Progenitor cell of endocrine pancreas (in vitro differentiated cells): ENCODE data around the gene CFAP97D1. TPM values are rescaled to one million over a fixed set of nuclear protein-coding genes. Genes with fewer than 3 reads are reported as not detected.

Source experiments
- DNase-seq: peaks from one replicate; pipeline ENCODE4 v3.0.0; 2021; ENCODE audit warnings: low spot score; ENCODE audit not compliant: unreplicated experiment
- H3K27ac Mint-ChIP-seq: 2 replicates; pipeline ENCODE4 v1.8.0; 2021; ENCODE audit warnings: mild to moderate bottlenecking, moderate library complexity, mixed read lengths
- H3K27me3 Mint-ChIP-seq: 2 replicates; pipeline ENCODE4 v1.8.0; 2021; ENCODE audit warnings: mixed read lengths
- H3K36me3 Mint-ChIP-seq: 2 replicates; pipeline ENCODE4 v1.8.0; 2022; ENCODE audit warnings: mixed read lengths; ENCODE audit not compliant: insufficient read depth
- H3K4me1 Mint-ChIP-seq: 2 replicates; pipeline ENCODE4 v1.8.0; 2021; ENCODE audit warnings: low read depth, mixed read lengths
- H3K4me3 Mint-ChIP-seq: 2 replicates; pipeline ENCODE4 v1.8.0; 2021; ENCODE audit warnings: low read depth, mild to moderate bottlenecking, moderate library complexity, mixed read lengths
- H3K9me3 Mint-ChIP-seq: 2 replicates; pipeline ENCODE4 v1.8.0; 2021; ENCODE audit warnings: low read depth, mixed read lengths
- CTCF ChIP-seq: fragments of 200-600 bp; sonication (generic); IDR thresholded peaks from one replicate; pipeline ENCODE4 v1.5.0; 2021; ENCODE audit warnings: antibody characterized with exemption, mild to moderate bottlenecking; ENCODE audit not compliant: unreplicated experiment
- total RNA-seq: library from RNA; stranded (reverse); gene quantifications from 2 replicates; pipeline ENCODE4 v1.2.1, GENCODE V29; 2021

Gene CFAP97D1
- total RNA-seq, 1 donor from 2014 or later = not detected

- no peak overlapping the region for H3K4me3 Mint-ChIP-seq
- TF ChIP-seq CTCF = no peak
- no peaks in the 10 kb centered on the region for H3K36me3 Mint-ChIP-seq
- peak overlapping the region; percentile 45 for H3K27ac Mint-ChIP-seq
- peaks cover 42% of the 10 kb centered on the region for H3K27me3 Mint-ChIP-seq
- no peaks in the 10 kb centered on the region for H3K9me3 Mint-ChIP-seq
- no peak for DNase-seq
- peaks cover 11% of the 10 kb centered on the region for H3K4me1 Mint-ChIP-seq
Observed at GRCh38 chr17:43758086-43758485, 22.1 kb upstream of the CFAP97D1 start.

DNA sequence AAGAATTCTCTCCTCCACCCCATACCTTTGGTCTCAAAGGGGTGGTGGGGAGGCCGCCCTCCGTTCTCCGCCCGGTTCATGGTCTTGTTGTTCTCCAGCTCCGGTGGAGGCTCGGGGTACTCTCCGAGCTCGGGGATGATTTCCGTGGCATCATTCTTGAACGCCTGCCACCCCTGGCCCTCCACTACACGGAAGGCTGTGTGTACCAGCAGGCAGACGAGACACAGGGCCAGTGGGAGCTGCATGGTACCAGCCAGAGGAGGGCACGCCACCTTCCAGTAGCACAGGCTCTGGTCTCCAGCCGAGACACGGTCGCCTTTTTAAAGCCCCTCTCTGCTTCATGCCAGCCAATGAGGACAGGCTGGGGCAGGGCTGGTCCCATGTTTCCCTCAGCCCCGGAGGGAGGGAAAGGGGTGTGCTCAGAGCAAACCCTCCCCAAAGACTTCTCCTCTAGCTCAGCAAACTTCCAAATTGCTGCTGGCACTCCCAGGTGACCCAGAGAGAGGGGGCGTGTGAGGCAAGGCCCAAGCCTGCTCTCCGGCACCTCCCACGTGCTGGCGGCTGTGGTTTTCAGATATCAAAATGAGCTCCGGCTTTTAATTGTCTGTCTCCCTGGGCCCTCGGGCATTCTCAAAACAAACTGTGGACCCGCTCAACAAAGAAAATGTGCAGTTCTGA lies 21.6 kb upstream of the CFAP97D1 start, which contains the start of gene SOST:
SOST (minus strand) TSS at position 295 of the 678 bp plus-strand sequence; CDS start at position 245, 50 bp downstream.
- Mint-ChIP-seq H3K27me3 (peaks cover 36% of the 10 kb centered on the region), H3K9me3 (no peaks in the 10 kb centered on the region), H3K4me1 (peaks cover 11% of the 10 kb centered on the region), H3K36me3 (peaks cover 1% of the 10 kb centered on the region), H3K27ac (peak within 1 kb of the TSS; percentile 45), H3K4me3 (no peak within 1 kb of the TSS)
- TF ChIP-seq CTCF = no peak
- no peak for DNase-seq

DNA sequence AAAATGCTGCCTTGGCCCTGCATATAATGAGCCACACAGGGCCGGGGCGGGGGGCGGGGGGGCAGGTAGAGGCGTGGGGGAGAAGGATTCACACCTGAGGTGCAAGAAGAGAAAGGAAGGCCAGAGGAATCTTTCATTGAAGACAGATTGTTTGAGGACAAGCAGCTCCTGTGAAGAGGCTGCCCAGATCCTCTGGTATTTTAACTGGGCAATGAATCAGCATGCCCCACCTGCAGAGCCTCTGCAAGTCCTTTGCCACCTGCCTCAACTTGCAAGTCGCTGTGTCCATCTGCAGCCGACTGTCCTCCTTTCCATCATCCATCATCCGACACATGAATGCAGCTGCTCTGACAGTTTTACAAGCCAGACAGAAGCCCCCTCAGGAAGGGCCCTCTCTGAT lies 20.4 kb upstream of the CFAP97D1 start:
- Mint-ChIP-seq H3K4me3 (peak overlapping the region; percentile 16), H3K36me3 (peaks cover 1% of the 10 kb centered on the region), H3K9me3 (no peaks in the 10 kb centered on the region), H3K4me1 (peaks cover 9% of the 10 kb centered on the region), H3K27me3 (peaks cover 25% of the 10 kb centered on the region), H3K27ac (peak overlapping the region; percentile 54)
- DNase-seq = no peak
- TF ChIP-seq CTCF = no peak

DNA sequence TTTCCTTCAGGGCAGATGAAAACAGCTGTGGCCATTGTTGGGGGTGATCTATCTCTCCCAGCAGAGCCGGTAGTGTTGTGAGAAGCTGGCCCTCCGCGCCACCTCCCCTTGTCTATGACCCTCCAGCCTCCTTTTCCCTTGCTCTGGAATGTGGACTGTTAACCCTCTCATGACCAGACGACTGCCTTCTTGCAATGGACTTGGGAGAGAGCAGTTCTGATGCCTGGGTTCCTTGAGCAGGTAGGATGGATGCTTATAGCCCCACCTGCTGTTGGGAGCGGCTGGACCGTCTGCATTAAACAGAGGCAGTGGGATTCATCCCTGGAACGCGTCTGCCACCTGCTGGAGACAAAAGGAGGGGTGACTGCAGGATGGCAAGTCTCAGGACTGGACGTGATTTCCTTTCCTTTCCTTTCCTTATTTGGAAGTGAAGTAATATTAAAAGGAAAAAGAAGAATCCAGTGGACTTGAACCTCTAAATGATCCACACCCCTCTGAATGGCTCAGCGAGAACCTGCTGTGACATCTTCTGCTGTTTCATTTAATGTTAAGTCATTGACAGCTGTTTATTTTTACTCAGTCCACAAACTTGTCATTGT lies 19.9 kb upstream of the CFAP97D1 start:
- peaks cover 25% of the 10 kb centered on the region for H3K27me3 Mint-ChIP-seq
- H3K4me3 Mint-ChIP-seq = peak overlapping the region; percentile 16
- peak; percentile 96 for TF ChIP-seq CTCF
- DNase-seq = peak; percentile 94
- H3K9me3 Mint-ChIP-seq = no peaks in the 10 kb centered on the region
- H3K27ac Mint-ChIP-seq = peak overlapping the region; percentile 54
- peaks cover 1% of the 10 kb centered on the region for H3K36me3 Mint-ChIP-seq
- H3K4me1 Mint-ChIP-seq = peaks cover 9% of the 10 kb centered on the region

GRCh38 chr17:43766413-43767052 lies 13.7 kb upstream of the CFAP97D1 start:
- Mint-ChIP-seq H3K9me3 (no peaks in the 10 kb centered on the region), H3K27me3 (no peaks in the 10 kb centered on the region), H3K4me1 (peaks cover 2% of the 10 kb centered on the region), H3K36me3 (peaks cover 14% of the 10 kb centered on the region), H3K27ac (no peak overlapping the region), H3K4me3 (no peak overlapping the region)
- DNase-seq = no peak
- peak; percentile 77 for TF ChIP-seq CTCF
